ENCODE data around the gene BTG2.
A peak's percentile ranks its signal among the peaks of the same experiment; 100 is the strongest.

The BTG2 gene

DNA sequence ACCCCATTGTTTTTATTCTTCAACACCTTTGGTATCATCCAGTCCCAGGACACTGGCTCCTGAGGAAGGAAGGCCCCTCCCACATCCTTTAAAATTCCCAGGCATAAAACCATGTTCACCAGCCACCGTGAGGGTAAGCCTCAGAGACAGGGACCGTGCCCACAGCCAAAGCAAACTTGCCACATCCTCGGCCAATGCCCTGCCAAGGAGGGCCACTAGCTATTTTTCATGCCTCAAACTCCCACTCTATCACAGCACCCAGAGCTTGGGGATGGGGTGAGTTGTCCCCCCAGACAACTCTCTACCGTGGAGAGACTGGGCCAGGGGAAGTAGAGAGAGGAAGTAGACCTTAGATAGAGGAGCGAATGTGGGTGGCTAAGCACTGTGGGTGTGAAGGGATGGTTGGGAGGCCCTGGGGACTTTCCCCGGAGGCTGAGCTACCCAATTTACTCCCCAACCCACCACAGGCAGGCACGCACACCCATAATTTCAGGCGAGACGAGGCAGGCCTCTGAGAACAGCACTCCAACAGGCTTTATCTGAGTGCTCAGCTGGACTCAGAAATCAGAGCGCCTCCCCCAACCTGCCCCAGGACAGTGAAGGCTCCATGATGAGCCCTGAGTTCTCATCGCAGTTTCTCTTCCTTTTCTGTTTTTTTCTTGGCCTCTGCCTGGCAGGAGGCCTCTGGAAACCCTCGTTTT, 15.9 kb upstream of the BTG2 start:
- no peak for DNase-seq (ENCODE audit: low read depth)
- no peak overlapping the region for H3K4me3 ChIP-seq (ENCODE audit: low read length)
- TF ChIP-seq, protein P1, sequence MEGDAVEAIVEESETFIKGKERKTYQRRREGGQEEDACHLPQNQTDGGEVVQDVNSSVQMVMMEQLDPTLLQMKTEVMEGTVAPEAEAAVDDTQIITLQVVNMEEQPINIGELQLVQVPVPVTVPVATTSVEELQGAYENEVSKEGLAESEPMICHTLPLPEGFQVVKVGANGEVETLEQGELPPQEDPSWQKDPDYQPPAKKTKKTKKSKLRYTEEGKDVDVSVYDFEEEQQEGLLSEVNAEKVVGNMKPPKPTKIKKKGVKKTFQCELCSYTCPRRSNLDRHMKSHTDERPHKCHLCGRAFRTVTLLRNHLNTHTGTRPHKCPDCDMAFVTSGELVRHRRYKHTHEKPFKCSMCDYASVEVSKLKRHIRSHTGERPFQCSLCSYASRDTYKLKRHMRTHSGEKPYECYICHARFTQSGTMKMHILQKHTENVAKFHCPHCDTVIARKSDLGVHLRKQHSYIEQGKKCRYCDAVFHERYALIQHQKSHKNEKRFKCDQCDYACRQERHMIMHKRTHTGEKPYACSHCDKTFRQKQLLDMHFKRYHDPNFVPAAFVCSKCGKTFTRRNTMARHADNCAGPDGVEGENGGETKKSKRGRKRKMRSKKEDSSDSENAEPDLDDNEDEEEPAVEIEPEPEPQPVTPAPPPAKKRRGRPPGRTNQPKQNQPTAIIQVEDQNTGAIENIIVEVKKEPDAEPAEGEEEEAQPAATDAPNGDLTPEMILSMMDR (conservative IDR thresholded peaks at IDR 0.05; ENCODE audit: low read length) = no peak

DNA sequence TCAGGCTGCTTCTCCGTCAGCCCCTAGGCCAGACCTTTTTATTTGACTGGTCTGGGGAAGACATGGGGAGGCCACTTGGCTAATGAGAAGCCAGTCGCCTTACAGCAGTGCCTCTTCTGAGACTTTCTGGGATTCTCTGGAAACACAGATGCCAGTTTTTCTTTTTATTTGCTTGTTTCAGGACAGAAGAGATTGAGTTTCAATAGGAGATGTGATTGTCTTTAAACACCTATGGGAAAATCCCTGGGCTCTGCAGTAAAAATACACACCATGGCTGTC, 15.4 kb upstream of the BTG2 start:
- TF ChIP-seq, protein P1 (conservative IDR thresholded peaks at IDR 0.05; ENCODE audit: low read length) = no peak
- no peak overlapping the region for H3K4me3 ChIP-seq (ENCODE audit: low read length)
- DNase-seq (ENCODE audit: low read depth) = no peak

DNA sequence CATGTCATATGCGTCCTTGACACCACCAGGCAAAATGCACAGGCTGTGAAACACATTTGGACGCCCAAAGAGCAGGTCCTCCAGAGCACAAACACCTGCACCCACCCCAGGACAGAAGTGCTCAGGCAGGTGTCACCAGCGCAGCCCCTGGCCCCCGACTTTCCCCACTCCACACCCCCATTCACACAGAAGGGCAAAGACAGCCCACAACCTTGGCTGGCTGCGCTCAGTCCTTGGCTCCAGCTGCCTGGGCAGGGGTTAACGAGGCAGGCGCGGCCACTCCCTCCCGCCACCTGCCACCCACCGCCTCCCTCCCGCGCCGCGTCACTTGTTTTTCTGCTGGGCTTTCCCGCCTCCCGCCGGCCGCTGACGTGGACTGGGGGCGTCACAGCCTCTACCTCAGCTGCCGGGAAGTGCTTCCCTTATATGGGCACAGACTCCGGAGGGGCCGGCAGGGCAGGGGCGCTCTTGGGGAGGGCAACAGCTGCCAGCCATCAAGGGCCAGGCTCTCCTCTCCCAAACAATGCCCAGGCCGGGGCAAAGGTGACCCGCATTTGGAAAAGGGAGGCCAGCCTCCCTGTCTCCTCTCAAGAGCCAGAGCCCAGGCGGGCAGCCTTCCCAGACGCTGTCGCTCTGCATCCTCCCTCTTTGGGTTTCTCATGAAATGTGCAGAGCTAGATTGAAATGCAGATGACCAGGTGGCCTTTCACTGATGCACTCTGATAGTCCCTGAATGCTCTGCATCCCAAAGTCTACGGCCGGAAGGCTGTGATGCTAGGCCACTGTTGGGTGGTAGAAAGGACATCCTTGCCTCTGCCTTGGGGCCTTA, 14.8 kb upstream of the BTG2 start:
- no peak for DNase-seq (ENCODE audit: low read depth)
- H3K4me3 ChIP-seq (ENCODE audit: low read length) = no peak overlapping the region
- TF ChIP-seq, protein P1 (conservative IDR thresholded peaks at IDR 0.05; ENCODE audit: low read length) = no peak

GRCh38 chr1:203291201-203292096, 13.9 kb upstream of the BTG2 start:
- H3K4me3 ChIP-seq (ENCODE audit: low read length) = no peak overlapping the region
- TF ChIP-seq, protein P1 (conservative IDR thresholded peaks at IDR 0.05; ENCODE audit: low read length) = no peak
- no peak for DNase-seq (ENCODE audit: low read depth)

DNA sequence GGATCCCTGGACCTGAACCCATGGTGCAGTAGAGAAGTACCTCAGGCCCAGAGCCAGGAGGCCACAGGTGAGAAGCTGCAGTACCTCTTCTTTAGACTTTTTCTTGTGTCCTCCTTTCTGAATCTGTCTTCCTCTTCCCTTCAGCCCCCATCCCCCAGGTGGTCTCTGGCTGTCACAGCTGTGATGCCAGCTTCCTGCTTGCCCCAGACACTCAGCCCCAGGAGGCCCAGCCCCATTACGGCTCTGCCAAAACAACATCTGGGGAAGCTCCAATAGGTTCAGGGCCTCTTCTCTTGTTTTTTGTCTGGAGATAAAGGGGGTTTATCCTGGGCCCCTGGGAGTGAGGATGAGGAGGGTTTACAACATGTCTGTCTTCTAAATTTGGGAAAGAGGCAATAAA, 9.5 kb upstream of the BTG2 start:
- no peak for DNase-seq (ENCODE audit: low read depth)
- no peak overlapping the region for H3K4me3 ChIP-seq (ENCODE audit: low read length)
- TF ChIP-seq, protein P1 (conservative IDR thresholded peaks at IDR 0.05; ENCODE audit: low read length) = no peak

DNA sequence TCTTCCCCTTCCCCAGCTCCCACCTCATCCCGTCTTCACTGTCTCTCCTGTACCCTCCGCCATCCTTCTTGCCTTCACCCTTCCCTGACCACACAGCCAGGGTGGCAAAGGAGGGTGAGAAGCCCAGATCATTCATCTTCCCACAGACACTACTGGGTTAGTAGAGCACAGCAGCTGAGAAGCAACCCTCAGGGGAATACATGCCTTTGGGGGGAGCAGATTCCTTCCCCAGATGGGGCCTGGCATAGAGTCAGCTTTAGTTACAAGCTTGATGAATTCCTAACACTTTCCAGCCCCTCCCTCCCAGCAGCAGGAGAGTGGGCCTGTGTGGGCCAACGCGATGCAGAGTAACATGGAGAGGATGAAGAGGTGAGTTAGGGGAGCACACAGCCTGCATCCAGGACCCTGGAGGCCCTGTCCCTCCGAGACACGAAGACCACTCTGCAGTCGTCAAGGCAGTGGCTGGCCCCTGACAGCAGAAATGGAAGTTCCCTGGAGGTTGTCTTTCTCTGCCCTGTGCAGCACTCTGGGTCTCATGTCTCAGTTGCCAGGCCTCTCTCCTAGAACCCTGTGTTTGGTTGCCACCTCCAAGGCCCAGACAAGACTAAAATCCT, 8.8 kb upstream of the BTG2 start:
- TF ChIP-seq, protein P1 (conservative IDR thresholded peaks at IDR 0.05; ENCODE audit: low read length) = no peak
- DNase-seq (ENCODE audit: low read depth) = peak; percentile 89
- no peak overlapping the region for H3K4me3 ChIP-seq (ENCODE audit: low read length)

Measured in AG10803 (cell line).